GM12878 (cell line): ENCODE results near the gene PRKN. TPM values are rescaled to one million over a fixed set of nuclear protein-coding genes. Genes with fewer than 3 reads are reported as not detected.

Experiments used
- ATAC-seq: fragments of 200-7000 bp; cut with Tn5 transposase; 3 replicates; pipeline ENCODE4 v1.9.1; 2020; ENCODE audit warnings: mild to moderate bottlenecking, moderate library complexity
- BruUV-seq: library from RNA; stranded (reverse); fragments of 400-500 nt; replicated peaks from 2 replicates; lab custom pipeline; 2021; lab: Mats Ljungman, UMichigan
- CTCF ChIA-PET: fragments of 300-600 bp; sonication (Branson Sonifier 250); formaldehyde crosslinking; extraction: SDS; loops from one replicate; lab custom pipeline; 2021; ENCODE audit warnings: inconsistent platforms; lab: Yijun Ruan, JAX
- POLR2A ChIA-PET: fragments of 350-600 bp; formaldehyde crosslinking; extraction: SDS; loops from one replicate; lab custom pipeline; 2021; ENCODE audit warnings: inconsistent platforms; lab: Charles Lee
- RAD21 ChIA-PET: fragments of 300-600 bp; sonication (Branson Sonifier 250); formaldehyde crosslinking; loops from one replicate; lab custom pipeline; 2023; ENCODE audit warnings: antibody characterized with exemption; ENCODE audit not compliant: unreplicated experiment; lab: Charles Lee
- SMC1A ChIA-PET: fragments of 300-600 bp; sonication (Branson Sonifier 250); formaldehyde crosslinking; loops from one replicate; lab custom pipeline; 2023; ENCODE audit not compliant: unreplicated experiment, uncharacterized antibody; lab: Charles Lee
- DNase-seq: peaks from one replicate; pipeline ENCODE4 v3.0.0-alpha.2; 2011; ENCODE audit warnings: low read depth, low spot score
- FAIRE-seq: peaks from 3 replicates; lab custom pipeline; 2011; peaks lifted over from hg19 to GRCh38; lab: Jason Lieb, UNC
- H2AFZ ChIP-seq: 2 replicates; pipeline ENCODE4 v1.6.0; 2011; ENCODE audit warnings: low read depth, low read length, control low read depth; ENCODE audit not compliant: control insufficient read depth
- H3K27ac ChIP-seq: 2 replicates; pipeline ENCODE4 v1.5.1; 2011; ENCODE audit warnings: control low read depth; ENCODE audit not compliant: control insufficient read depth, insufficient read depth
- H3K27me3 ChIP-seq, 2 experiments: replicated peaks in 1 of 2; 2 replicates each; pipeline versions ENCODE4 v1.6.0 to v1.6.1; 2011; ENCODE audit warnings: low read length in 1 of 2; ENCODE audit not compliant: control insufficient read depth in 2 of 2, insufficient read depth in 2 of 2
- H3K36me3 ChIP-seq, 2 experiments: 2 replicates each; pipeline ENCODE4 v1.5.1; 2011; ENCODE audit warnings: low read length in 1 of 2; ENCODE audit not compliant: control insufficient read depth in 2 of 2, insufficient read depth in 2 of 2
- H3K4me1 ChIP-seq: 2 replicates; pipeline ENCODE4 v1.6.1; 2011; ENCODE audit warnings: mild to moderate bottlenecking, low read length, moderate library complexity, mixed read lengths; ENCODE audit not compliant: control insufficient read depth, insufficient read depth
- H3K4me2 ChIP-seq: 2 replicates; pipeline ENCODE4 v1.6.0; 2011; ENCODE audit warnings: control low read depth; ENCODE audit not compliant: control insufficient read depth, insufficient read depth
- H3K4me3 ChIP-seq: fragments of 200-600 bp; sonication (generic); 2 replicates; pipeline ENCODE4 v1.5.1; 2016
- H3K79me2 ChIP-seq: 2 replicates; pipeline ENCODE4 v1.6.0; 2011; ENCODE audit warnings: low read length; ENCODE audit not compliant: control insufficient read depth, insufficient read depth
- H3K9ac ChIP-seq: 2 replicates; pipeline ENCODE4 v1.8.0; 2011; ENCODE audit warnings: low read length, control low read depth, mixed read lengths; ENCODE audit not compliant: control insufficient read depth, insufficient read depth
- H3K9me3 ChIP-seq: replicated peaks from 3 replicates; pipeline ENCODE4 v1.5.1; 2011; ENCODE audit warnings: mild to moderate bottlenecking, low read length; ENCODE audit not compliant: control insufficient read depth, insufficient read depth
- H4K20me1 ChIP-seq: 2 replicates; pipeline ENCODE4 v1.6.0; 2011; ENCODE audit not compliant: control insufficient read depth, insufficient read depth
- BACH1 ChIP-seq: fragments of 450-650 bp; IDR thresholded peaks from 2 replicates; pipeline ENCODE4 v1.6.1; 2017; ENCODE audit warnings: mild to moderate bottlenecking, borderline replicate concordance
- CHD1 ChIP-seq: IDR thresholded peaks from 2 replicates; pipeline ENCODE4 v1.6.1; 2012; ENCODE audit warnings: low read depth, low read length, improper control_type of control experiment
- EP300 ChIP-seq, 2 experiments: fragments of 150-350 bp in 1 of 2; IDR thresholded peaks; 2 replicates each; pipeline ENCODE4 v1.6.1; 2011 to 2012; ENCODE audit warnings: low read depth in 2 of 2, low read length in 2 of 2, borderline replicate concordance in 1 of 2, improper control_type of control experiment in 1 of 2, inconsistent platforms in 1 of 2; ENCODE audit not compliant: control insufficient read depth in 1 of 2
- ETV6 ChIP-seq, 2 experiments: fragments of 450-650 bp in 1 of 2; IDR thresholded peaks in 1 of 2; conservative IDR thresholded peaks in 1 of 2; 2 replicates each; pipeline ENCODE4 v1.6.1; 2014; ENCODE audit warnings: antibody characterized with exemption in 1 of 2, borderline replicate concordance in 1 of 2, low read depth in 1 of 2, mild to moderate bottlenecking in 1 of 2, moderate library complexity in 1 of 2
- GATAD2B ChIP-seq: fragments of 450-650 bp; conservative IDR thresholded peaks from 2 replicates; pipeline ENCODE4 v1.6.1; 2017; ENCODE audit warnings: low read depth, mild to moderate bottlenecking, moderate library complexity
- HDAC2 ChIP-seq: fragments of 200-600 bp; sonication (generic); IDR thresholded peaks from 2 replicates; pipeline ENCODE4 v1.6.1; 2017
- HSF1 ChIP-seq: fragments of 150-350 bp; IDR thresholded peaks from 2 replicates; pipeline ENCODE4 v1.6.1; 2014; ENCODE audit warnings: mild to moderate bottlenecking, low read depth, low read length
- IKZF1 ChIP-seq: fragments of 450-650 bp; conservative IDR thresholded peaks from 2 replicates; pipeline ENCODE4 v1.6.1; 2017; ENCODE audit warnings: antibody characterized with exemption, mild to moderate bottlenecking
- NFIC ChIP-seq: IDR thresholded peaks from 2 replicates; pipeline ENCODE4 v1.6.1; 2012; ENCODE audit warnings: low read depth, mild to moderate bottlenecking, inconsistent platforms, low read length, moderate library complexity
- NR2F1 ChIP-seq: fragments of 450-650 bp; conservative IDR thresholded peaks from 2 replicates; pipeline ENCODE4 v1.6.1; 2017; ENCODE audit warnings: mild to moderate bottlenecking
- ZNF217 ChIP-seq: fragments of 450-650 bp; IDR thresholded peaks from 2 replicates; pipeline ENCODE4 v1.6.1; 2017; ENCODE audit warnings: antibody characterized with exemption, mild to moderate bottlenecking
- WGBS: methylation state at CpG from one replicate; pipeline ENCODE4 v1.1.6; 2016; ENCODE audit warnings: low lambda C conversion rate; ENCODE audit not compliant: insufficient replicate concordance, insufficient coverage; ENCODE audit errors: missing lambda C conversion rate; 5-methylcytosine and 5-hydroxymethylcytosine counted together
- in situ Hi-C: fragments of 300-500 bp; cut with MboI; formaldehyde crosslinking; loops from 9 replicates; pipeline ENCODE4 v1.14.3; 2018; ENCODE audit warnings: mixed read lengths
- intact Hi-C: fragments of 100-400 bp; cut with micrococcal nuclease; formaldehyde crosslinking; loops from one replicate; pipeline ENCODE4 v1.14.2; 2022; ENCODE audit not compliant: unreplicated experiment
- polyA plus RNA-seq, 11 experiments: library from polyadenylated mRNA; depleted of rRNA in 4 of 11; unstranded in 6 of 11; stranded (reverse) in 5 of 11; fragments of >200 nt; fragmentation: Nextera tagmentation in 4 of 11; fragmentation: Illumina TruSeq in 1 of 11; extraction: Ambion mirVana in 4 of 11; extraction: Trizol in 1 of 11; gene quantifications; 1 replicate in 1 of 11; 2 replicates in 10 of 11; pipeline versions ENCODE4 v1.2.1 to v1.2.3, GENCODE V29; 2011 to 2016; ENCODE audit warnings: inconsistent platforms in 2 of 11, missing spikeins in 2 of 11, low read depth in 1 of 11
- total RNA-seq, 4 experiments: library from RNA; depleted of rRNA in 3 of 4; stranded (reverse); fragments of >200 nt in 3 of 4; fragmentation: Illumina TruSeq in 1 of 4; extraction: Trizol in 1 of 4; gene quantifications; 2 replicates each; pipeline versions ENCODE4 v1.2.1 to v1.2.3, GENCODE V29; 2013 to 2021
- TF ChIP-seq, protein P1 (sequence below): fragments of 450-650 bp; IDR thresholded peaks from 2 replicates; pipeline ENCODE4 v1.6.1; 2017; ENCODE audit warnings: mild to moderate bottlenecking, moderate library complexity
- TF ChIP-seq, protein P2 (sequence below): IDR thresholded peaks from 2 replicates; pipeline ENCODE4 v1.6.1; 2011; ENCODE audit warnings: low read depth, mild to moderate bottlenecking, low read length, moderate library complexity, borderline replicate concordance; ENCODE audit errors: extremely low read depth

The PRKN gene
- total and polyA plus RNA-seq, 10 of the 15 experiments (the other 5 are each of a cell fraction or from before 2014, with no cell fraction given), result 0.06 to 0.09 TPM; not detected in 8

GRCh38 chr6:161410076-161410475, 1317.5 kb downstream of the PRKN start:
- in situ Hi-C loops, result no loop called here
- ATAC-seq (no peak), FAIRE-seq (no peak)

More at GRCh38 chr6:161410076-161410475, 1317.5 kb downstream of the PRKN start:
- no peak for DNase-seq
- H2AFZ ChIP-seq, result no peak overlapping the region
- TF ChIP-seq BACH1 (no peak), EP300 (IDR thresholded peaks at IDR 0.05; ENCODE audit: borderline replicate concordance in 1 of 2, control insufficient read depth in 1 of 2, low read depth in 2 of 2, low read length in 2 of 2) (no peak), CHD1 (no peak), ZNF217 (no peak), HDAC2 (no peak), HSF1 (no peak), NFIC (no peak), NR2F1 (no peak), GATAD2B (no peak), IKZF1 (no peak), ETV6 (conservative IDR thresholded peaks at IDR 0.05 in 1 of 2, IDR thresholded peaks at IDR 0.05 in 1 of 2; ENCODE audit: borderline replicate concordance in 1 of 2, low read depth in 1 of 2) (no peak)
- TF ChIP-seq, protein P1, sequence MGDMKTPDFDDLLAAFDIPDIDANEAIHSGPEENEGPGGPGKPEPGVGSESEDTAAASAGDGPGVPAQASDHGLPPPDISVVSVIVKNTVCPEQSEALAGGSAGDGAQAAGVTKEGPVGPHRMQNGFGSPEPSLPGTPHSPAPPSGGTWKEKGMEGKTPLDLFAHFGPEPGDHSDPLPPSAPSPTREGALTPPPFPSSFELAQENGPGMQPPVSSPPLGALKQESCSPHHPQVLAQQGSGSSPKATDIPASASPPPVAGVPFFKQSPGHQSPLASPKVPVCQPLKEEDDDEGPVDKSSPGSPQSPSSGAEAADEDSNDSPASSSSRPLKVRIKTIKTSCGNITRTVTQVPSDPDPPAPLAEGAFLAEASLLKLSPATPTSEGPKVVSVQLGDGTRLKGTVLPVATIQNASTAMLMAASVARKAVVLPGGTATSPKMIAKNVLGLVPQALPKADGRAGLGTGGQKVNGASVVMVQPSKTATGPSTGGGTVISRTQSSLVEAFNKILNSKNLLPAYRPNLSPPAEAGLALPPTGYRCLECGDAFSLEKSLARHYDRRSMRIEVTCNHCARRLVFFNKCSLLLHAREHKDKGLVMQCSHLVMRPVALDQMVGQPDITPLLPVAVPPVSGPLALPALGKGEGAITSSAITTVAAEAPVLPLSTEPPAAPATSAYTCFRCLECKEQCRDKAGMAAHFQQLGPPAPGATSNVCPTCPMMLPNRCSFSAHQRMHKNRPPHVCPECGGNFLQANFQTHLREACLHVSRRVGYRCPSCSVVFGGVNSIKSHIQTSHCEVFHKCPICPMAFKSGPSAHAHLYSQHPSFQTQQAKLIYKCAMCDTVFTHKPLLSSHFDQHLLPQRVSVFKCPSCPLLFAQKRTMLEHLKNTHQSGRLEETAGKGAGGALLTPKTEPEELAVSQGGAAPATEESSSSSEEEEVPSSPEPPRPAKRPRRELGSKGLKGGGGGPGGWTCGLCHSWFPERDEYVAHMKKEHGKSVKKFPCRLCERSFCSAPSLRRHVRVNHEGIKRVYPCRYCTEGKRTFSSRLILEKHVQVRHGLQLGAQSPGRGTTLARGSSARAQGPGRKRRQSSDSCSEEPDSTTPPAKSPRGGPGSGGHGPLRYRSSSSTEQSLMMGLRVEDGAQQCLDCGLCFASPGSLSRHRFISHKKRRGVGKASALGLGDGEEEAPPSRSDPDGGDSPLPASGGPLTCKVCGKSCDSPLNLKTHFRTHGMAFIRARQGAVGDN, result no peak
- TF ChIP-seq, protein P2, sequence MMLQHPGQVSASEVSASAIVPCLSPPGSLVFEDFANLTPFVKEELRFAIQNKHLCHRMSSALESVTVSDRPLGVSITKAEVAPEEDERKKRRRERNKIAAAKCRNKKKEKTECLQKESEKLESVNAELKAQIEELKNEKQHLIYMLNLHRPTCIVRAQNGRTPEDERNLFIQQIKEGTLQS, result no peak
- H3K9ac ChIP-seq, result no peak overlapping the region
- POLR2A ChIA-PET, result no interaction called here
- no peaks in the 10 kb centered on the region for H3K9me3 ChIP-seq
- H3K4me3 ChIP-seq, result no peak overlapping the region
- H3K4me2 ChIP-seq, result no peak overlapping the region
- no peaks in the 10 kb centered on the region for H3K36me3 ChIP-seq
- BruUV-seq, result no TSS peak
- no peaks in the 10 kb centered on the region for H4K20me1 ChIP-seq
- intact Hi-C loops, result loop anchor here (10.0 kb wide), 1 partner anchor 515 kb away; no protein-coding TSS in a partner anchor
- CTCF ChIA-PET, result interaction anchor here (1.6 kb wide), 1 partner anchor 8 kb away, joined by 7 read pairs; no protein-coding TSS in a partner anchor
- H3K27ac ChIP-seq, result no peak overlapping the region
- no peaks in the 10 kb centered on the region for H3K79me2 ChIP-seq
- SMC1A ChIA-PET, result no interaction called here
- 66% methylated on average over 6 of the region's 6 CpGs for WGBS
- RAD21 ChIA-PET, result no interaction called here
- H3K27me3 ChIP-seq, result no peaks in the 10 kb centered on the region
- no peaks in the 10 kb centered on the region for H3K4me1 ChIP-seq
